HG03045 (cell line): Measurements from ENCODE around the gene MOGAT2.
"Not testable (repeated sequence)": the region's sequence is repeated elsewhere in the genome, so short reads cannot be mapped to it uniquely, and the experiment has no call there.

Source experiments
- ATAC-seq: cut with Tn5 transposase; IDR thresholded peaks from one replicate; pipeline ENCODE4 v1.9.1; 2021; ENCODE audit warnings: mild to moderate bottlenecking, moderate library complexity; ENCODE audit not compliant: unreplicated experiment

MOGAT2 gene

DNA sequence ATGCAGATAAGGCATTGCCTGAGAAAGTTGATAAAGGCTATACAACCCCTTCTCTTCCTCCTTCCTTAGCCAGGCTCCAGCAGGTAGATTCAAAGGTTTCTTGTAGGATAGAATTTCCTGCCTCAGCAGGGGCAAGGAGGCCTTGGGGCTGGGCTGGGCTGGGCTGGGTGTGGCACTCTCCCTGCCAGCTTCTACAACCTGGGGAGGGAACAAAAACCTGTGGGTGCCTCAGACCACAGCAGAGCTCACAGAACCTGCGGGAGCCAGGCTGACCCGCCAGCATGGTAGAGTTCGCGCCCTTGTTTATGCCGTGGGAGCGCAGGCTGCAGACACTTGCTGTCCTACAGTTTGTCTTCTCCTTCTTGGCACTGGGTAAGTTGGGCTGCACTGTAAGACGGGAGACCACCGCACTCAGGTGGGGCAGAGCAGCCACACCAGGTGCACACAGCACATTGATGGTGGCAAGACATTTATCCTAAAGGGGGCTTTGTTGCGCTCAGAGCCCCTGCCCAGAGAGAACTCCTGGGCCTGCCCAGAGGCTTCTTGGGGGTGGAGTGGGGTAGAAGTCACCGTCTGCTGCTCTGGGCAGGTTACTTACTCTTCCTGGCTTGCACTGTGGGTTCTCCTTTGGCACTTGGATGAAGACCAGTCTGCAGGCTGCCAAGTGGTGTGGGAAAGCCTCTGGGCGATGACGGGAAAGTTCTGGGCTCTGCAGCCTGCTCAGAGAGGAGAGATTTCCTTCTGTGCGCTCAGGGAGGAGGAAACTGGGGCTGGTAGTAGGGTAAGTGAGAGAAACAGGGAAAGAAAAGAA is at the start of gene MOGAT2:
TSS of gene MOGAT2 (plus strand) at position 231 of the 811 bp plus-strand sequence. CDS start at position 282, 51 bp downstream.
- ATAC-seq = no peak

DNA sequence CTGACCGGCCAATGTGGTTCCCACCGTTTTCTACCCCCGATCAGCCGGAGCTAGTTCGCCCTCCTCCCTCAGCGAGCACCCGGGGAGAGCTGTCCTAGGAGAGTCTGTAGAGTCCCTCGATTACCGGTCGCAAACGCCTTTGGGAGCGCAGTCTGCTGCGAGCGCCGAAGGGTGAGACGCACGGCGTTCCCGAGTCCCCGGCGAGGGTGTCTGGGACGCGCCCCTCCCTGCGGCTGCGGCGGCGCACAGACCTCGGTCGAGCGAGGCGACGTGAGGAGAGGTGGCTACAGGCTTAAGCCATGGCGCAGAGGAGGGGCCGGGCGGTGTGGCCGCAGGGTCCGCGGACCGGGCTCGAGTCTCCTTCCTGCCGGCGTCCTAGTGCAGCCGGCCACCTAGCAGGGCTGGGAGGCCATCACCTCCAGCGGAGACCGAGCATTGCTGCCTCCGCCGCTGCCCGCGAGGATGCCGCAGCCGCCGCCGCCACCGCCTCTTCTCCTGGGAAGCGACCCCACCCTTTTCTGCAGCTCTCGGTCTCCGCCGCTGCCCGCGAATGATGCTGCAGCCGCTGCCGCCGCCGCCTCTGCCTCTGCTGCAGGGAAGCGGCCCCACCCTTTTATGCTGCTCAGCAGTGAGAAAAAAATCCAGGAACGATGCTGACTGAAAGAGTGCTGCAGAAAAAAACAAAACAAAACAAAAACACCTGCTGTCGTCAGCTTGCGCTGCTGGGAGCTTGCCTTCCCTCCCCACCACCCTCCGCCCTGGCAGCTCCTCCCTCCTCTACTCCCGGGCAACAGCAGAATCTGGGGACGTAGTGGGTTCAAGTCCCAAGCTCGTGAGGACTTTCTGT is 49.0 kb upstream of the MOGAT2 start, which contains the start of gene MAP6:
TSS of gene MAP6 (minus strand) at position 588 of the 847 bp plus-strand sequence. CDS start 669 bp downstream, outside the sequence.
- ATAC-seq = no peak

DNA sequence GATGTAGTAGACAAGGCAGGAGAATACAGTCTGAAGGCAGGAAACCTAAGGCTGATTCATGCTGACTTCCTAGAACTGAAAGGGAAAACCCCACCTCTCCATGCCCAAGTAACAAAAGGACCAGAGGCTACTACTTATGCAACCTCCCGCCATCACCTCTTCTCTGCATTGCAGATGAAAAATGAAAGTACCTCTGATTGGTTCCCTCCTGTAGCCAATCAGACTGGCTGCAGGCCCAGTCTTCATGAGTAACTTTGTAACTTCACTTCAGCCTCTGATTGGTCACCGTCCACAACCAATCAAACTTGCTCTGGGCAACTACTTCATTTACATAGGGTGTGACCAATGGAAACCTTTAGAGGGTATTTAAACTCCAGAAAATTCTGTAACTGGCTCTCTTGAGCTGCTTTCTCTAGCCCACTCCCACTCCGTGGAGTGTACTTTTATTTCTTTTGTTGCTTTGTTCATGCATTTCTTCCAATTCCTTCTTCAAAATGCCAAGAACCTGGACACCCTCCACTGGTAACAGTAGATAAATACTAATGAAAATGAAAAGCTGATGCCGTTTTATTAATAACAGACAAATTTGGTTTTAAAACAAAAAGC is 43.6 kb upstream of the MOGAT2 start:
- no peak for ATAC-seq

DNA sequence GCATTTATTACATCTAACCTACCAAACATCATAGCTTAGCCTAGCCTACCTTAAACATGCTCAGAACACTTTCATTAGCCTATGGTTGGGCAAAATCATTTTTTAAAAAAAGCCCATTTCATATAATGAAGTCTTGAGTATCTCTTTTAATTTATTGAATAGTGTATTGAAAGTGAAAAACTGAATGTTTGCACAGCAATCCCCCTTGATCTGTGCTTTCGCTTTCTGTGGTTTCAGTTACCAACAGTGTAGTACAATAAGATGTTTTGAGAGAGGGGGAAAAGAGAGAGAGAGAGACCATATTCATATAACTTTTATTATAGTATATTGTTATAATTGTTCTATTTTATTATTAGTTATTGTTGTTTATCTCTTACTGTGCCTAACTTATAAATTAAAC is 40.4 kb upstream of the MOGAT2 start:
- ATAC-seq = no peak

DNA sequence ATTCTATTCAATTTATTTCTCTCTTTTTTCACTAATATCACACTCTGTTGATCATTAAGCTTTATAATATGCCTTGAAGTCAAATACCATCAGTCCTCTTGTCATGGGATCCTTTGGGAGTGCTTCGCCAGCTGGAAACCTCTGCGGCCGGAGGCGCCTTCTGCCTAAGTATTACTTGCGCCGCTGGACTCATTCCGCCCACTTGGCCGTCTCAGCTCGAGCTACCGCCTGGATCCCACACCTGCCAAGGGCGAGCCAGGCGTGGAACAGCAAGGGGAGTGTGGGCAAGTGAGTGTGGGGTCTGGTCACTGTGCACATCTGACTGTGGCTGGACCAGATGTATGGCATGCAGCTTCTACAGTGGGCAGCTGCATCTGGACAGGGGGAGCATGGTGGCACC is 39.7 kb upstream of the MOGAT2 start:
- no peak for ATAC-seq

DNA sequence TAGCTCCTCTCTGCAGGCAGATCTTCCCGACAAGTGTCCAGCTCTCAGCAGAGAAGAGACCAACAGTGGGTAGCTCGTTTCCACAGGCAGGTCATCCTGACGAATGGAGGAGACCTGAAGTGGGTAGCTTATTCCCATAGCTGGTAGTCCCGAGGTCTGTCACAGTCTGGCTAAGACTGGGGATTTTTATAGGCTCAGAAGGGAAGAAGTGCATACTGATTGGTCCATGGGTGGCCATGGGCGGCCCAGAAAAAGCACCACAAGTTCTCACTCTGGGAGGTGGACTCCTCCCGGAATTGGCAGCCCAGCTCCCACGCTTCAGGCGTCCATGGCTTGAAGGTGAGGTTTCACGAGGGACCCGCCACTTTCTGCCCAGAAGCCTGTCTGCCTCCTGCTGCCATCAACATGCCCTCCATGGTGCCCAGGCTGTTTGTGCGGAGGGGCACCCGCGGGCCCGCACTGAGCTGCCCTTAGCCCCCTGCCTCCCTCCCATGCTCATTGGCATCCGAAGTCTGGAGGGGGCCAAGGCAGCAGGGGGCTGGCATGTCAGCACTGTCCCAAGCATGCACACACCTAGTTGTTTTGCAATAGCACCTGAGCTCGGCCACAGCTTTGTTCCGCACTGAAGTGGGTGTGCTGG is 38.9 kb upstream of the MOGAT2 start:
- no peak for ATAC-seq

DNA sequence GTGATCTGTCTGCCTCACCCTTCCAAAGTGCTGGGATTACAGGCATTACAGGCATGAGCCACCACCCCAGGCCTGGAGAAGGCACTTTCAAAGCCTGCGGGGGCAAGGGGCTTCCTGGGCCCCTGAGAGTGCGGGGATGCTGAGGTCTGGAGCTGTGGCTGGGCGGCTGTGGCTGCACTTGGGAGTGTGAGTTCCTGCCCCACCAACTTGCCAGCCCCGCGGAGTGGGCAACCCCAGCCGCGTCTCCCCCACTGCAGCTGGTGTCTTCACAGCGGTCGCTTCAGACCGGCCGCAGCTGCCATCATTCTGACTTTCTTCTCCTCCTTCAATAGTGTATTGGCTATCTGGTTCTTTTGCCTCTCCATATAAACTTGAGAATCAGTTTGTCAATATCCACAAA is 38.1 kb upstream of the MOGAT2 start:
- no peak for ATAC-seq

DNA sequence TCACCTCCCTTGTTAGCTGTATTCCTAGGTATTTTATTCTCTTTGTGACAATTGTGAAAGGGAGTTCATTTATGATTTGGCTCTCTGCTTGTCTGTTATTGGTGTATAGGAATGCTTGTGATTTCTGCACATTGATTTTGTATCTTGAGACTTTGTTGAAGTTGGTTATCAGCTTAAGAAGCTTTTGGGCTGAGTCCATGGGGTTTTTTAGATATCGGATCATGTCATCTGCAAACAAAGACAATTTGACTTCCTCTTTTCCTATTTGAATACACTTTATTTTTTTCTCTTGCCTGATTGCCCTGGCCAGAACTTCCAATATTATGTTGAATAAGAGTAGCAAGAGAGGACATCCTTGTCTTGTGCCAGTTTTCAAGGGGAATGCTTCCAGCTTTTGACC is 33.8 kb upstream of the MOGAT2 start:
- ATAC-seq = not testable (repeated sequence)

DNA sequence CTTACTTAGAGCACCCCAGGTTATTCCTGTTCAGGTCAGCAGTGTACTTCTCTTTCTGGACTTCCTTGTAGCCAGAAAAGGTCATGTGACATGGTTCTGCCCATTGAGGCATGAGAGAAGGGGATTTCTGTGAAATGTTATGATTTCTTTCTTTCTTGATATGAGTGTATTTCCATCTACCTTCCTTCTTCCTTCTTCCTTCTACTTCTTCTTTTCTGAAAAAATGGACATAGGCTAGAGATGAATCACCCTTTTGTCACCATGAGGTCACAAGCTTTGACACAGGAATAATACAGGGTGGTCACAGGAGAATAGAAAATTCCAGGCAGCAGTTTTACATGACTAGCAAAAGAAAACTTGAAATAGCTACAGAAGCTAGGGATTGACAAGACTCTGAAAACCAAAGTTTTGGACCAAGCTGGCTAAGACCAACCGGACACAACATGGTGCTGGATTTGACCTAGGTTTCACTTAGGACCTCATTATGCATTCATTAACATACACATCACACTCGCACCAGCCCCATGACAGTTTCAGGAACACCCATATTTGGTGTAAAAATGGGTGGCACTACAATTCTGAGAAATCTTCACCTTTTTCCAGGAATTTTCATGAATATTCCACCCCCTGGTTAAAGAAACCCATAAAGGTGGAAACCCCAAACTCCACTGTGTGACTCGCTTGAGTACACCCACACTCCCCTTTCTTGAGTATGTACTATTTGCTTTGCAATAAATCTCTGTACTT is 27.6 kb upstream of the MOGAT2 start:
- ATAC-seq = no peak

DNA sequence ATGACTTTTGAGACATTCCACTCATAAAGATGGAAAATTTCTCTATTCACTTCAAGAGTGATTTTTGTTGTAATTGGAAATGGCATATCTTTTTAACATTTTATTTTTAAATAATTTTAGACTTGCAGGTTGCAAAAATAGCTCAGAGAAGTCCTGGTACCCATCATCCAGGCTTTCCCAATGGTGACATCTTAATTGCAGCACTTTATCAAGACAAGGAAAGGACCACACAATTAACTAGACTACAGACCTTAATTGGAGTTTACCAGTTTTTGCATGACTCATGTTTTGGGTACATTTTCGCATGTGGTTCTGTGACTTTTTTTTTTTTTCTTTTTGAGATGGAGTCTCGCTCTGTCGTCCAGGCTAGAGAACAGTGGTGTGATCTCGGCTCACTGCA is 25.8 kb upstream of the MOGAT2 start:
- ATAC-seq = no peak

DNA sequence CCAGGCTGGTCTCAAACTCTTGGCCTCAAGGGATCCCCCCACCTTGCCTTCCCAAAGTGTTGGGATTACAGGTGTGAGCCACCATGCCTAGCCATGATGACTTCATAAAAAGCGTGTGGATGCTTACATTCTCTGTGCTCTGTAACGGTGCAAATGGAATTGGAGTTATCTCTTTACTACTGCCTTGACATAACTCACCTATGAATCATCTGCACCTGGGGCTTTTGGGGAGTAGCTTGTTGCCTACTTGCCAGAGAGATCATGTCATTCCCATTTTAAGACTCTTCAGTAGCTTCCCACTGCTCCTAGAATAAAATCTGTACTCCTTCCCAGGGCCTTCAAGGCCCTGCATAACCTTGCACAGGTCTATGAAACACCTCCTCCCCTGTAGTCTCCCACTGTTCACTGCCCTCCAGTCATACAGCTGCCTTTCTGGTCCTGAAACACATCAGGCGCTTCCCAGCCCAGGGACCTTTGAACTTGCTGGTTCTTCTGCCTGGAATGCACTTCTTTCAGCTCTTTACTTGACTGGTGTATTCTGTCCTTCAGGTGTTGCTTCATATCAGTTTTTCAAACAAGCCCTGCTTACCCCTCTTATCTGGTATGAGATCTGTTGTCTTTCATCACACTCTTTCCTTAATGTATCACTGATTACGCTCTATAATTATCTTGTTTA is 19.6 kb upstream of the MOGAT2 start:
- no peak for ATAC-seq

DNA sequence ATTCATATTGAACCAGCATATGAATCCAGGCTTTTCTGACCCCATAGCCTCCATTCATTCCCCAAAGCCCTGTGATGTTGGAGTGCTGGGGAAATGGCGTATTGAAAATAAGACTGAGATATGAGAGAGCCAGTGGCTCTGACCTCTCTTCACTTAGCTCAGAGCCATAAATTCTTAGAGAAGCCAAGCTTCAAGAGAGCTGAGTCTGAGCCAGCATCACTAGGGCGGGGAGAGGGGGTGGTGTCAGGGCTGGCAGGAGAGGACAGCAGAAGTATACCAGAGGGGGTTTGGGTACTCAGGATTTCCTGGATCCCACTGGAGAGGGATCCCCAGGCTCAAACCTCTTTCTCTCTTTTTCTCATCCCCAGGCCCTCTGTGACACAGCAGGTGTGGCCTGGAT is 16.7 kb upstream of the MOGAT2 start:
- no peak for ATAC-seq

DNA sequence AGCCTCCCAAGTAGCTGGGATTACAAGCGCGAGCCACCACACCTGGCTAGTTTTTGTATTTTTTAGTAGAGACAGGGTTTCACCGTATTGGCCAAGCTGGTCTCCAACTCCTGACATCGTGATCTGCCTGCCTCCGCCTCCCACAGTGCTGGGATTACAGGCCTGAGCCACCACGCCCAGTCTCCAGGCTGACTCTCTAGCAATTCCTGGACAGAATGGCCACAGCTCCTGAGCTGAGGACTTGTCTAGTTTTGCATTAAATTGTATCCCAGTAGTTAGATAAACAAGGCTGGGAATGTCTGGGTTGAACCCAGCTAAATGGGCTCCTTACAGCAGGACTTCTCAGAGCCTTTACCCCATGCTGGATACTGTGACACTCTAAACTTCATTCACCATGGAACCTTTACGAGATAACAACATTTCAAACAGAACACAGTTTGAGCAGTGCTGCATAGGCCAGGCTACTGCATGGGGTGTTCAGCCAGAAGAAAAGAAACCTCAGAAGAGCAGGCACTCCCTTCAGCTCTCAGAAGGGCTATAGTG is 13.9 kb upstream of the MOGAT2 start:
- no peak for ATAC-seq

DNA sequence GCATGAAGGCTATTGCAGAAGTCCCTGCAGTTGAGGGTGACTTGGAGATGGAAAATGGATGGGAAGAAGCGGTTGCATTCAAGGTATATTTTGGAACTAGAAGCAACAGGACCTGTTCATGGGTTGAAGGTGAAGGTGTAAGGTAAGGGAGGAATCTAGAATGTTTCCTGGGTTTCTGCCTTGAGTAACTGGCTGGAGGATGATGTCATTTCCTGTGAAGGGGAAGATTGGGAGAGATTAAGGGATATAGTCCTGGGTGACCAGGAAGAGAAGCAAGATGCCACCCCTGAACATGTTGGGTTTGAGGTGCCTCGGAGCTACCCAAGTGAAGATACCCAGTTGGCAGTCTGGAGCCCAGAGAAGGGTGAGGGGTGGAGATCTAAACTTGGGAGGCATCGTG is 12.1 kb upstream of the MOGAT2 start:
- no peak for ATAC-seq

DNA sequence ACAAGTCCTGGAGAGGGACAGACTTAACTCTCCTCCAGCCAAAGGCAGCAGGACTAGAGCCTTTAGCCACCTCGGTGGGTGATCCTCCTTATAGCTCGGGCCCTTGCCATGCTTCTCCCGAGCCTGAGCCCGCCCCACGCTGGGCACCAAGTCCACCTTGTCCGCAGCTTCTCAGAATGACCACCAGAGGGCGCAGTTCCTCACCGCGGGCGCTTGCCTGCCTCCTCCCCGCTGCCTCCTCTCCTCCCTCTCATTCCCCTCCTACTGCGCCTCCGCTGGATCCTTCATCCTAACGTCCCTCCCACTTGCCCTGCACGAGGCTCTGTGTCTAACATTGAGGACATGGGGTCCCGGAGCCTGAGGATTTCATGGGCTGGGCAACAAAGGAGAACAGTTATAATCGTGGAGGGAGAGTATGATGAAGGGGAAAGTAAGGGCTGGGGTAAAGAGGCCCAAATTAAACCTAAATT is 11.3 kb upstream of the MOGAT2 start:
- no peak for ATAC-seq

DNA sequence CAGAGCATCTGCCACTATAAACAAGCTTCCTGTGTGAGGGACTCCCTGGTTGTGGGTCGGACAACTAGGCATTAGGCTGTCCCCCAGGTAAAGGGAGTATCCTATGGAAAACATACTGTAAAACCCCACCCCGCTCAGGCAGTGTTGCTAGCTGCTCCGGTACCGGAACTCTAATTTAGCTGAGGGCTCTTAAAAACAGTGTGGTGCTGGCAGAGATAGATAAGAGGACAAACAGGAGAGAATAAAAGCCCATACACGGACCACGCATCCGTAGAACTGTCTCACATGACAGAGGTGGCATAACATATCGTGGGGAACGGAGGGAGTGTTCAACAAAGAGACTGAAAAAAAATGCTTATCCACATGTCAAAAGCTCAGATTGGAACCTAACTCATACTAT is 3.4 kb upstream of the MOGAT2 start:
- ATAC-seq = no peak

DNA sequence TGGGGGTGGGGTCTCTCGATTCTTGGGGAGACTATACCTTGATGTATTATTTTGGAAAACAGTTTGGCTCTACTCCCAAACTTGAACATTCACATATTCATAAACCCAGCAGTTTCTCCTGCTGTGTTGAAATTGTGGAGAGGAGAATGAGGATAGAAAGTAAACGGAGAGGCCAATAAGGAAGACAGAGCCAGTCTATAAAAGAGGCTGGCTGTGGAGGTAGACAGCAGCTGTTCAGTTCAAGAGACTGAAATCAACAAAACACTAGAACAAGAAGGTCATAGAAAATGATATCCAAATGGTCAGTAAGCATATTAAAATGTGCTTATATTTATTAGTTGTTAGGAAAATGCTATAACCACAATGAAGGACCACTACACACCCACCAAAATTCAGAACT is 1.9 kb upstream of the MOGAT2 start:
- ATAC-seq = no peak

DNA sequence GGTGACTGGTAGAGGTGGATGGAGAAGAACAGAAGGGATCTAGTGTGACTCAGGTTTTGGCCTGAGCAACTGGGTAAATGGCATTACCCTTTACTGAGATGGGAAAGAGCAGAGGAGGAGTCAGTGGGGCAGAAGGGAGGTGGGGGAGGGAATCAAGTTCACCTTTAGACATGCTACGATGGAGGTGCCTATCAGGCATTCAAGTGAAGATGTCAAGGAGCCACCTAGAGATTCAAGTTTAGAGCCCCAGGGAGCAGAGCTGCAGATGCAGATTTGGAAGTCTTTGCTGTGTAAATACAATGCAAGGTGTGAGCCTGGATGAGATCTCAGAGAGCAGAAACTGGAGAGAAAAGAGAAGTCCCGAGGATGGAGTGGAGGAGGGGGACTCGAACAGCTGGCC is 979 bp upstream of the MOGAT2 start:
- no peak for ATAC-seq
